ENCODE results near the gene HYPK.
A peak's percentile ranks its signal among the peaks of the same experiment; 100 is the strongest.
"Not testable (repeated sequence)": the region's sequence is repeated elsewhere in the genome, so short reads cannot be mapped to it uniquely, and the experiment has no call there.

The HYPK gene

GRCh38 chr15:43795997-43796396, 4.4 kb upstream of the HYPK start:
- FAIRE-seq = no peak

- FAIRE-seq = no peak
These were observed 3.8 kb upstream of the HYPK start for GRCh38 chr15:43796566-43796965.

DNA sequence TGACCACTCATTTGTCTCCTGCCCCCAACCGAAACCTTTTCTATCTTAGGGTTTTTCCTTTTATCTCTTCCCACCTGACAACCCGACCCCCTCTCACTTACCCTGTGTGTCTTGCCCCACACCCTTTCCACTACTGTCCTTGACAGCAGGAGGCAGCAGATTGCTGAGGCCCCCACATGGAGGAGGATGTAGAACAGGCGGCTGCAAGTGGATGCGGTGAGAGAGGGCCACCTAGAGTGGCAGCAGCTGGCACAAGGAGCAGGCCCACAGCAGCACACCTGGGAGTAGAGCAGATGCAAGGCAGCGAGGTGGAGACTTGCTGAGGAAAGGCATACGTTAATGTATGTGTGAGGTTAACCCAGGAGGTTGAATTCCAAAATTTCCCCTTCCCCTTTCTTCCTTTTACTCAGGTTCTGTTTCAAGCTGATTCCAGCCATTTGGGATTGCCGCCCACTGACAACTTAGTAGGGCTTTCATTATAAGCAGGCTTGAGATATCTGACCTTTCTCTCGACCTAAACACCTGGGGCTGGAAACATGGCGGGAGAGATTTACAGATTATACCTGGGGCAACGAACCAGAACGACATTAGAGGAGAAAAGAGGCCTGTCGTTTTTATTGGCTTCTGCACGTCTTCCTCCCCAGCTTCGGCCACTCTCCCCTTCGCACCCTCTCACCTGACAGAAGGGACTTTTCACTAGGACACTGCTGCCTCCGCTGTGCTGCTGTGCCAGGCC, 1.0 kb upstream of the HYPK start:
- FAIRE-seq = no peak

GRCh38 chr15:43799945-43800285, 484 bp upstream of the HYPK start, which contains the start of gene SERINC4:
Gene SERINC4, minus strand, starts transcription at chr15:43800220. Its CDS starts 234 bp downstream, at chr15:43799986.
- FAIRE-seq = no peak

- FAIRE-seq = not testable (repeated sequence)
These were observed 2.3 kb downstream of the HYPK start for GRCh38 chr15:43802676-43803075.

DNA sequence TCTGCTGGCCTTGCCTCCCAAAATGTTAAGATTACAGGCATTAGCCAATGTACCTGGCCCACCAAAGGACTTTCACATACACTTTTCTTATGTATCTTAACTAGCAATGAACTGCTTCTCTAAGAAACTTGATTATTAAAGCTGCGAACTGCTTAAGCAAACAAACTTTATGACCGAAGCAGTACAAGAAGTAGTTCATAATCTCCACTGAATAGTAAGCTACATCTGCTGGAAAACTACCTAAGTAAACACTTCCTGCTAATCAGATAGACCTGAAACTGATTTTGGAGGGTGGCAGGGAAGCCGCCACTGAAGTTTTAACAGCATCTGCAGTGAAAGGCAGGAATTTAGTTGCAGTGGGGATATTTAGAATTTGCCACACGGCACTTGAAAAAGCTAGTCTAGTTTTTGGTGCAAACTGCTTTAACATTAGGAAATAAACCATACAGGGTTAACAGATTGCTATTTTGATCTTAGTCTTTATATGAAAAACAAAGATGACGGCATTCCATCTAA, 8.1 kb downstream of the HYPK start:
- FAIRE-seq = no peak

- FAIRE-seq = no peak
These were observed 8.7 kb downstream of the HYPK start for GRCh38 chr15:43808960-43809678.

DNA sequence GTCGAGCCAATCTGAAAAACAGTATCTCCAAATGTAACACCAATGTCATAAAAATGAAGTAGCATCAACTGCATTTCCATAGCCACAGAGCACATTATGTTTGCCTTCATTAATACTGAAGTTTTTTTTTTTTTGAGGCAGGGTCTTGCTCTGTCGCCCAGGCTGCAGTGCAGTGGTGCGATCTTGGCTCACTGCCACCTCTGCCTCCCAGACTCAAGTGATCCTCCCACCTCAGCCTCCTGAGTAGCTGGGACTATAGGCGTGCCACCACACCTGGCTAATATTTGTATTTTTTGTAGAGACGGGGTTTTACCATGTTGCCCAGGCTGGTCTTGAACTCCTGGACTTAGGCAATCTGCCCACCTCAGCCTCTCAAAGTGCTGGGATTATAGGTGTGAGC, 14.7 kb downstream of the HYPK start:
- FAIRE-seq = not testable (repeated sequence)

- no peak for FAIRE-seq
These were observed 21.1 kb downstream of the HYPK start for GRCh38 chr15:43821505-43821904.

DNA sequence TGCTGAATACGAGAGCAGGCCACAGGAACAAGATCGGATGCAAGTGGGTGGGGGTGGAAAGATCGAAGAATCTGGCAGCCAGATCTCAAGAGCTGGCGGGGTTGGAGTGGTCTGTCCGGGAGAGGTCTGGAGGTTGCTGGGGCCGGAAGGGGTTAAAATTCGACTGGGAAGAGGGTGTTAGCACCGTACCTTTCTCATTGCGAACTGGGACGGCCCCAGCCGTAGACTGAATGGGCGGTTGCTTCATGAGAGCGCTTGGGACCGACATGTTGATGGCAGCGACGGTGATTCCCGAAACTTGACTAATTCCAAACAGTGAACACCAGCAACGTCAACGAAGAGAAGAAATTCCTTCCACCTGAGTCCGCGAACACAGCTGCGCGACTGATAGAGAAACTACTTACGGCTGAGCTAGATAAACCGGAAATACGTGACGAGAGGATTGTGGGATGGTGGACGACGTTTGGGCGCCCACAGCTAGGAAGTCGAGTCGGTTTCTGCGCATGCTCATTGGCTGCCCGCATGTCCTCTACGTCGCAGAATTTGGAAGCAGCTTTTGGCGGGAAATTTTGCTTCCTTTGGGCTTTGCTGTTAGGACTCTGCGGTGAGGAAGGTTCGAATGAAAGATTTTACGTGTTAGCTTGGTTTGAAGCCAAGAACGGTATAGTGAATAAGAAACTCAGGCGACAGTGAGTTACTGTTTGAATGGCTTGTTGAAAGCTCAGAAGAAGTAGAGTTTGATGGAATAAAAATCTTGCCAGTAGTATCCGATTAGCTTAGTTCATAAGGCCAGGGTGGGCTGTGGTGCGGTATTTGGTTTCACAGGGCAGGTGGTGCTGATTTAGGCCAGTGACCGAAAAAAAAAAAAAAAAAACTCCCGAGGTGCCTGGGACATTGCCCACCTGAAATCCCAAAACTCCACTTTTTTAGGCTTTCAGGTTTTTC, 24.2 kb downstream of the HYPK start, which contains the start of gene MFAP1:
Gene MFAP1 (minus strand): TSS at position 389 of the 945 bp plus-strand sequence. CDS start 121 bp downstream, at position 268.
- peak; percentile 86 for FAIRE-seq

GRCh38 chr15:43825305-43825704, 24.9 kb downstream of the HYPK start:
- FAIRE-seq = not testable (repeated sequence)

- FAIRE-seq = no peak
These were observed 25.7 kb downstream of the HYPK start for GRCh38 chr15:43826029-43826507.

DNA sequence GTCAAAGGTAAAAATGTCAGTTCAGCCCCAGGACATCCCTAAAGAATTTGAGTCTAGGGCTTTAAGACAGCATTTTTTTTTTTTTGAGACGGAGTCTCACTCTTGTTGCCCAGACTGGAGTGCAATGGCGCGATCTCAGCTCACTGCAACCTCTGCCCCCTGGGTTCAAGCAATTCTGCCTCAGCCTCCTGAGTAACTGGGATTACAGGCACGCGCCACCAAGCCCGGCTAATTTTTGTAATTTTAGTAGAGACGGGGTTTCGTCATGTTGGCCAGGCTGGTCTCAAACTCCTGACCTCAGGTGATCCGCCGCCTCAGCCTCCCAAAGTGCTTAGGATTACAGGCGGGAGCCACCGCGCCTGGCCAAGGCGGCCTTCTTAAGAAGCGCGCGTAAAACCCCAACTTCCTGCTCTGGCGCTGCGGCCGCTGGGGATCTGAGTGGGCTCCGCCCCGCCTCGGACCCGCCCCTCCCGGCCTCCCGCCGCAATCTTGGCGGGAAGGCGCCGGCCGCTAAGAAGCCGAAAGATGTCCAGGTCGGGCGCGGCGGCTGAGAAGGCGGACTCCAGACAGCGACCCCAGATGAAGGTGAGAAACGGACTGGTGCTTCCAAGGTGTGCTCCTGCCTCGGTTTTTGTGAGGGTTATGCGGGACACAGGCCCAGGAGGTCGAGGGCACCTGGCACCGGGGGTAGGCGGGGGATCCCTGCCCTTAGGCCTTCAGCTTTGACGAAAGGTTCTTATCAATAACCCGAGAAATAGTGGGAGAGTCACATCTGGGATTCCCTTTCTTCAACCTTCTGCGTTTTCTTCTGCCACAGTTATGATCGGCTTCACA, 26.3 kb downstream of the HYPK start, which contains the start of gene WDR76:
Gene WDR76 (plus strand): TSS at position 495 of the 834 bp plus-strand sequence. CDS start 31 bp downstream, at position 526.
- FAIRE-seq = no peak

DNA sequence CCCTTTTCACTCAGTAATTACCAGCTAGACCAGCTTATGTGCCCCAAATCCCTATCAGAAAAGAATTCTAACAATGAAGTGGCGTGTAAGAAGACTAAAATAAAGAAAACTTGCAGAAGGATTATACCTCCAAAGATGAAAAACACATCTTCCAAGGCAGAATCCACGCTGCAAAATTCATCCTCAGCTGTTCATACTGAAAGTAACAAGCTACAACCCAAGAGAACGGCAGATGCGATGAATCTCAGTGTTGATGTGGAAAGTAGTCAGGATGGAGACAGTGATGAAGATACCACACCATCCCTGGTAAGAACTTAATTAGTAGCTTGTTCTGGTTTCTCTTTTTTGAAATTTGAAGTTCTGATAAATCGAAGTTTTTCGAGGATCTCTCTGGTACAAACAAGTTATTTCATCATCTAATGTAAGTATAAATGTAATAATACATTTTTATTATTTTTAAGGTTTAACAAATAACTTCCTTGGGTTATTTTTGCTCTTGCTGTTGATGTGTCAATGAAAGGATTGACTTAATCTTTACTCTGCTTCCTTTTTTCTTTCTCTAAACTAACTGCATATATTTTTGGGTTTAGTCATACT, 27.8 kb downstream of the HYPK start:
- FAIRE-seq = no peak

DNA sequence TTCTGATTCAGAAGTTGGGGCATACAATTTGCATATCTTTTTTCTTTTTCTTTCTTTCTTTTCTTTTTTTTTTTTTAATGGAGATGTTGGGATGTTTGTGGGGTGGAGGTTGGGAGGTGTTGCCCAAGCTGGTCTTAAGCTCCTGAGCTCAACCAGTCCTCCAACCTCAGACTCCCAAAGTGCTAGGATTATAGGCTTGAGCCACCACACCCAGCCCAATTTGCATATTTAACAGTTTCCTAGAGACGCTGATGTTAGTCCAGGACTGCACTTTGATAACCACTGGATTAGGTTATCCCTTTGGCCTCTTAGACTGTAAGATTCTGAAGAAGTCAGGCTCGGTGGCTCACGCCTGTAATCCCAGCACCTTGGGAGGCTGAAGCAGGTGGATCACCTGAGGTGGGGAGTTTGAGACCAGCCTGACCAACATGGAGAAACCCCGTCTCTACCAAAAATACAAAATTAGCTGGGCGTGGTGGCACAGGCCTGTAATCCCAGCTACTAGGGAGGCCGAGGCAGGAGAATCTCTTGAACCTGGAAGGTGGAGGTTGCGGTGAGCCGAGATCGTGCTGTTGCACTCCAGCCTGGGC, 29.6 kb downstream of the HYPK start:
- not testable (repeated sequence) for FAIRE-seq

- FAIRE-seq = not testable (repeated sequence)
These were observed 30.4 kb downstream of the HYPK start for GRCh38 chr15:43830691-43831275.

GRCh38 chr15:43831519-43832052, 31.2 kb downstream of the HYPK start:
- not testable (repeated sequence) for FAIRE-seq

- not testable (repeated sequence) for FAIRE-seq
These were observed 32.1 kb downstream of the HYPK start for GRCh38 chr15:43832485-43832884.

- no peak for FAIRE-seq
These were observed 45.0 kb downstream of the HYPK start for GRCh38 chr15:43845421-43845820.

DNA sequence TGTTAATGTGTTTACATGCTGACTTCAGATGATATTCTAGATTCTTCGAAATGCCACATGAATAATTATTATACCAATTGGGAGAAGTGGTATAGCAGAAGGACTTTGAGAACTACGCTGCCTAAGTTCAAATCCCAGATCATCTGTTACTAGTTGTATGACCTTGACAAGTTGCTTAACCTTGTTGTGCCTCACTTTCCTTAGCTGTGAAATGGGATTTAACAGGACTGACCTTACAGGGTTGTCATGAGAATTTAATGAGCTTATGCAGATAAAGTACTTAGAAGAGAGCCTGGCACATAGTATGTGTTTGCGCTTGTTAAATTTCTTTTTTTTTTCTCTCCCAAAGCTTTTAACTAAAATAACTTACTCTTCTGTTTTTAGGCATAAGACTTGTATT, 50.9 kb downstream of the HYPK start:
- no peak for FAIRE-seq

Data from colon (tissue), 2 donors.